Measurements from ENCODE around the gene NT5DC2.

NT5DC2 gene

DNA sequence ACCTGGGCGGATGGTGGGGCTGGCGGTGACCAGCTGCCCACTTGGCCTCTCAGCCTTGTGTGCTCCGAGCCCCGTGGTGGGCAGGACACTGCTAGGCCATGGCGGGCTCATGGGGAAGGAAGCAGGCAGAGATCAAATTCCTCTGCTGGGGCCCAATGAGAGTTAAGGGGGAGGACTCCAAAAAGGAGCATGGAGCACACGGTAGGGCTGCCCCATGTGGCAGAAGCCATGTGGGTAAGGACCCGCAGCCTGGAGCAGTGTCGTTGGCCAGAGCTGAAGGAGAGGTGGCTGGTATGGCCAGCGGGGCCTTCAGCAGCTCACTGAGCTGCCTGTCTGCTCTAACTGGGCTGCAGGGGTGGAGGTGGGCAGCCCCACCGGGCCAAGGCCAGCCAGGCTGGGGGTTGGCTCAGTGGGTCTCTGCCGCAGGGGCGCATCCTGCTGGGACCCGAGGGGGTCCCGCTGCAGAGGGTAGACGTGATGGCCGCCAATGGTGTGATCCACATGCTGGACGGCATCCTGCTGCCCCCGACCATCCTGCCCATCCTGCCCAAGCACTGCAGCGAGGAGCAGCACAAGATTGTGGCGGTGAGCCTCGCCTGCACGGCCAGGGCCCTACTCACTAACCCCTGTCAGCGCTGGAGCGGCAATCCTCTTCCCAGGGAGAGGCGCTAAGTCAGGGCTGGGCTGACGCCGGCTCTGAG lies 27.2 kb downstream of the NT5DC2 start:
- no peak overlapping the region for H3K4me3 ChIP-seq (ENCODE audit: low read depth, low read length)
- TF ChIP-seq, protein P1, sequence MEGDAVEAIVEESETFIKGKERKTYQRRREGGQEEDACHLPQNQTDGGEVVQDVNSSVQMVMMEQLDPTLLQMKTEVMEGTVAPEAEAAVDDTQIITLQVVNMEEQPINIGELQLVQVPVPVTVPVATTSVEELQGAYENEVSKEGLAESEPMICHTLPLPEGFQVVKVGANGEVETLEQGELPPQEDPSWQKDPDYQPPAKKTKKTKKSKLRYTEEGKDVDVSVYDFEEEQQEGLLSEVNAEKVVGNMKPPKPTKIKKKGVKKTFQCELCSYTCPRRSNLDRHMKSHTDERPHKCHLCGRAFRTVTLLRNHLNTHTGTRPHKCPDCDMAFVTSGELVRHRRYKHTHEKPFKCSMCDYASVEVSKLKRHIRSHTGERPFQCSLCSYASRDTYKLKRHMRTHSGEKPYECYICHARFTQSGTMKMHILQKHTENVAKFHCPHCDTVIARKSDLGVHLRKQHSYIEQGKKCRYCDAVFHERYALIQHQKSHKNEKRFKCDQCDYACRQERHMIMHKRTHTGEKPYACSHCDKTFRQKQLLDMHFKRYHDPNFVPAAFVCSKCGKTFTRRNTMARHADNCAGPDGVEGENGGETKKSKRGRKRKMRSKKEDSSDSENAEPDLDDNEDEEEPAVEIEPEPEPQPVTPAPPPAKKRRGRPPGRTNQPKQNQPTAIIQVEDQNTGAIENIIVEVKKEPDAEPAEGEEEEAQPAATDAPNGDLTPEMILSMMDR (IDR thresholded peaks at IDR 0.05; ENCODE audit: insufficient read depth, low read length, missing control alignments) = no peak
- no peak for DNase-seq (ENCODE audit: low read depth, low spot score)
- POLR2A ChIA-PET = interaction anchor here (1.0 kb wide), 1 partner anchor 30 kb away, joined by 4 read pairs; the partner anchor contains the start of gene UQCC5
- CTCF ChIA-PET = no interaction called here

DNA sequence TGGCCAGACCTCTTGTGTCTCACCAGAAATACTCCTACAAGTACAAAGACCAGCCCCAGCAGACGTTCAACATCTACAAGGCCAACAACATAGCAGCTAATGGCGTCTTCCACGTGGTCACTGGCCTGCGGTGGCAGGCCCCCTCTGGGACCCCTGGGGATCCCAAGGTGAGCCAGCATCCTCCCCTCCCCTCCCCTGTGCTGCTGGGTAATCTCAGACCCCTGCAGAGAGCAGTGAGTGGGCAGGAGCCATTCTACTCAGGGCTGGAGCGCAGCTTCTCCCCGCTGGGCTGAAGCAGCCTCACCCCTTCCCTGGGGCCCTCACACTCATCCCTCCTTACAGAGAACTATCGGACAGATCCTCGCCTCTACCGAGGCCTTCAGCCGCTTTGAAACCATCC lies 28.7 kb downstream of the NT5DC2 start:
- no peak overlapping the region for H3K4me3 ChIP-seq (ENCODE audit: low read depth, low read length)

GRCh38 chr3:52503788-52504424 lies 29.8 kb downstream of the NT5DC2 start:
- ChIA-PET CTCF (no interaction called here), POLR2A (no interaction called here)
- TF ChIP-seq, protein P1 (IDR thresholded peaks at IDR 0.05; ENCODE audit: insufficient read depth, low read length, missing control alignments) = no peak
- DNase-seq (ENCODE audit: low read depth, low spot score) = no peak
- H3K4me3 ChIP-seq (ENCODE audit: low read depth, low read length) = no peak overlapping the region

More for the DNA sequence above, 28.7 kb downstream of the NT5DC2 start:
- DNase-seq (ENCODE audit: low read depth, low spot score) = no peak
- ChIA-PET CTCF (no interaction called here), POLR2A (no interaction called here)
- TF ChIP-seq, protein P1 (IDR thresholded peaks at IDR 0.05; ENCODE audit: insufficient read depth, low read length, missing control alignments) = no peak

GRCh38 chr3:52502808-52503350 lies 30.8 kb downstream of the NT5DC2 start:
- DNase-seq (ENCODE audit: low read depth, low spot score) = no peak
- TF ChIP-seq, protein P1 (IDR thresholded peaks at IDR 0.05; ENCODE audit: insufficient read depth, low read length, missing control alignments) = no peak
- CTCF ChIA-PET = no interaction called here
- POLR2A ChIA-PET = no interaction called here
- no peak overlapping the region for H3K4me3 ChIP-seq (ENCODE audit: low read depth, low read length)

DNA sequence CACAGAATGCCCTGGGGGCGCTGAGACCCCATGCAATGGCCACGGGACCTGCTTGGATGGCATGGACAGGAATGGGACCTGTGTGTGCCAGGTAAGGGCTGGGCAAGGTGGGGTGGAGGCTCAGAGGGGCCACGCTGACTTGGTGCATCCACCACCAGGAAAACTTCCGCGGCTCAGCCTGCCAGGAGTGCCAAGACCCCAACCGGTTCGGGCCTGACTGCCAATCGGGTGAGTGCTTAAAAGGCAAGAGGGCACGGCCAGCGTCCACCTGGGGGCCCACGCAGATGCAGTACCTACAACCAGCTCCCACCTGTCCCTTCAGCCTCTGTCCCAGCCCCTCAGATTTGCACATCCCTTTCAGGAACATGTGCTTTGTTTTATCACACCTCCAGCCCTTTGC lies 31.7 kb downstream of the NT5DC2 start:
- no peak for DNase-seq (ENCODE audit: low read depth, low spot score)
- ChIA-PET CTCF (no interaction called here), POLR2A (no interaction called here)
- TF ChIP-seq, protein P1 (IDR thresholded peaks at IDR 0.05; ENCODE audit: insufficient read depth, low read length, missing control alignments) = no peak
- H3K4me3 ChIP-seq (ENCODE audit: low read depth, low read length) = no peak overlapping the region

- H3K4me3 ChIP-seq (ENCODE audit: low read depth, low read length) = no peak overlapping the region
- TF ChIP-seq, protein P1 (IDR thresholded peaks at IDR 0.05; ENCODE audit: insufficient read depth, low read length, missing control alignments) = no peak
- no peak for DNase-seq (ENCODE audit: low read depth, low spot score)
- POLR2A ChIA-PET = interaction anchor here (0.8 kb wide), 1 partner anchor 20 kb away, joined by 4 read pairs; no protein-coding TSS in a partner anchor
- CTCF ChIA-PET = no interaction called here
These were observed 32.6 kb downstream of the NT5DC2 start for GRCh38 chr3:52501046-52501445.

All from AG04449 (cell line).